Ishikawa (cell line): ENCODE measurements around the gene DAAM1.

ENCODE experiments used
- CEBPB ChIP-seq: IDR thresholded peaks from 2 replicates; pipeline ENCODE4 v1.6.1; 2012
- CREB1 ChIP-seq: IDR thresholded peaks from 2 replicates; pipeline ENCODE4 v1.6.1; 2012; ENCODE audit warnings: low read depth
- EGR1 ChIP-seq: IDR thresholded peaks from 2 replicates; pipeline ENCODE4 v1.6.1; 2012
- EP300 ChIP-seq: IDR thresholded peaks from 2 replicates; pipeline ENCODE4 v1.6.1; 2012; ENCODE audit warnings: borderline replicate concordance
- FOXM1 ChIP-seq: IDR thresholded peaks from 2 replicates; pipeline ENCODE4 v1.6.1; 2012; ENCODE audit warnings: low read depth, borderline replicate concordance
- MAX ChIP-seq: IDR thresholded peaks from 2 replicates; pipeline ENCODE4 v1.6.1; 2012
- NFIC ChIP-seq: IDR thresholded peaks from 2 replicates; pipeline ENCODE4 v1.6.1; 2012
- RAD21 ChIP-seq: IDR thresholded peaks from 2 replicates; pipeline ENCODE4 v1.6.1; 2012; ENCODE audit warnings: low read depth
- TAF1 ChIP-seq: IDR thresholded peaks from 2 replicates; pipeline ENCODE4 v1.6.1; 2012; ENCODE audit warnings: low read depth, mild to moderate bottlenecking
- TCF12 ChIP-seq: IDR thresholded peaks from 2 replicates; pipeline ENCODE4 v1.6.1; 2012; ENCODE audit warnings: low read depth
- TEAD4 ChIP-seq: IDR thresholded peaks from 2 replicates; pipeline ENCODE4 v1.6.1; 2012
- USF1 ChIP-seq: IDR thresholded peaks from 2 replicates; pipeline ENCODE4 v1.6.1; 2012
- YY1 ChIP-seq: IDR thresholded peaks from 2 replicates; pipeline ENCODE4 v1.6.1; 2012; ENCODE audit warnings: low read depth
- ZBTB7A ChIP-seq: IDR thresholded peaks from 2 replicates; pipeline ENCODE4 v1.6.1; 2012; ENCODE audit warnings: low read depth
- TF ChIP-seq, protein P1 (sequence below): IDR thresholded peaks from 2 replicates; pipeline ENCODE4 v1.6.1; 2012; ENCODE audit warnings: low read depth, mild to moderate bottlenecking

DAAM1 gene

GRCh38 chr14:59268858-59269257 is 80.4 kb downstream of the DAAM1 start:
- no peak for TF ChIP-seq RAD21
- TF ChIP-seq CEBPB = no peak
- TF ChIP-seq TCF12 = no peak
- TF ChIP-seq MAX = no peak
- no peak for TF ChIP-seq FOXM1
- no peak for TF ChIP-seq USF1
- TF ChIP-seq NFIC = no peak
- TF ChIP-seq YY1 = no peak
- TF ChIP-seq CREB1 = no peak
- no peak for TF ChIP-seq TAF1
- TF ChIP-seq EP300 = no peak
- TF ChIP-seq TEAD4 = no peak
- TF ChIP-seq, protein P1, sequence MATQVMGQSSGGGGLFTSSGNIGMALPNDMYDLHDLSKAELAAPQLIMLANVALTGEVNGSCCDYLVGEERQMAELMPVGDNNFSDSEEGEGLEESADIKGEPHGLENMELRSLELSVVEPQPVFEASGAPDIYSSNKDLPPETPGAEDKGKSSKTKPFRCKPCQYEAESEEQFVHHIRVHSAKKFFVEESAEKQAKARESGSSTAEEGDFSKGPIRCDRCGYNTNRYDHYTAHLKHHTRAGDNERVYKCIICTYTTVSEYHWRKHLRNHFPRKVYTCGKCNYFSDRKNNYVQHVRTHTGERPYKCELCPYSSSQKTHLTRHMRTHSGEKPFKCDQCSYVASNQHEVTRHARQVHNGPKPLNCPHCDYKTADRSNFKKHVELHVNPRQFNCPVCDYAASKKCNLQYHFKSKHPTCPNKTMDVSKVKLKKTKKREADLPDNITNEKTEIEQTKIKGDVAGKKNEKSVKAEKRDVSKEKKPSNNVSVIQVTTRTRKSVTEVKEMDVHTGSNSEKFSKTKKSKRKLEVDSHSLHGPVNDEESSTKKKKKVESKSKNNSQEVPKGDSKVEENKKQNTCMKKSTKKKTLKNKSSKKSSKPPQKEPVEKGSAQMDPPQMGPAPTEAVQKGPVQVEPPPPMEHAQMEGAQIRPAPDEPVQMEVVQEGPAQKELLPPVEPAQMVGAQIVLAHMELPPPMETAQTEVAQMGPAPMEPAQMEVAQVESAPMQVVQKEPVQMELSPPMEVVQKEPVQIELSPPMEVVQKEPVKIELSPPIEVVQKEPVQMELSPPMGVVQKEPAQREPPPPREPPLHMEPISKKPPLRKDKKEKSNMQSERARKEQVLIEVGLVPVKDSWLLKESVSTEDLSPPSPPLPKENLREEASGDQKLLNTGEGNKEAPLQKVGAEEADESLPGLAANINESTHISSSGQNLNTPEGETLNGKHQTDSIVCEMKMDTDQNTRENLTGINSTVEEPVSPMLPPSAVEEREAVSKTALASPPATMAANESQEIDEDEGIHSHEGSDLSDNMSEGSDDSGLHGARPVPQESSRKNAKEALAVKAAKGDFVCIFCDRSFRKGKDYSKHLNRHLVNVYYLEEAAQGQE = no peak

DNA sequence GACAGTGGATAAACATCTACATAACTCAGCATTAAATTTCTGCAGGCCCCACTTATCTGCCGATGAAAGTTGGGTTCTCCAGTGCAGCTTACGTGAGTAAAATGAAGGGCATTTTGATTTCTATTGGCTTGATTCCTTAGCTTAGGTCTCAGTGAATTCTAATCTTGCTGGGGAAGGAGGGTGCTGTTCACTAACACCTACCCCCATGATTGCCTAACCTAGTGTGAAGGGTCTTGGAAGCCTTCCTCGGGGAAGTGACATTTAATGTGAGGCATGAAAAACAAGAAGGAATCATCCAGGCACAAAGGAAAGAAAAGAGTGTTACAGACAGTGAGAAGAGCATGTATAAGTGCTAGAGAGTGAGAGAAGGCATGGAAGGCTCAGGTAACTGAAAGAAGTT is 81.0 kb downstream of the DAAM1 start:
- TF ChIP-seq NFIC = no peak
- no peak for TF ChIP-seq USF1
- TF ChIP-seq CREB1 = no peak

DNA sequence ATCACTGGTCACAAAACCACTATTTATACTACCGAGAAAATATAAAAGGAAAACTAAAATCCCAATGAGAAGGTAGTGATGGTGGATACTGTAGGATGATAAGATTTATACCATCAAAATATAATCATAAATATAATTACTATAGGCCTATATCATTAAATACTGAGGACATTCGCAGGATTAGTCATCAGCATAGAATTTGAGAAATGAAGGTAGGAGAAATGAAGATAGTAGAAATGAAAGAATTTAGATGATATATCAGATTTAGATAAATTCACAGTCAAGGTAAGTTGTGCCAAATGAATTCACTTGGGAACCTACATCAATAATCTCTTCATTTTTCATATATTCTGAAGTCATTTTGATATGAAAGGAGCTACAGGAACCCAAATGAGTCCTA is 82.8 kb downstream of the DAAM1 start:
- TF ChIP-seq MAX = no peak
- TF ChIP-seq NFIC = no peak
- no peak for TF ChIP-seq USF1
- TF ChIP-seq EP300 = no peak
- no peak for TF ChIP-seq TAF1
- TF ChIP-seq CEBPB = no peak
- TF ChIP-seq, protein P1 = no peak
- no peak for TF ChIP-seq TEAD4
- no peak for TF ChIP-seq TCF12
- TF ChIP-seq RAD21 = no peak
- TF ChIP-seq ZBTB7A = no peak
- TF ChIP-seq YY1 = no peak
- no peak for TF ChIP-seq EGR1
- no peak for TF ChIP-seq CREB1
- TF ChIP-seq FOXM1 = no peak

DNA sequence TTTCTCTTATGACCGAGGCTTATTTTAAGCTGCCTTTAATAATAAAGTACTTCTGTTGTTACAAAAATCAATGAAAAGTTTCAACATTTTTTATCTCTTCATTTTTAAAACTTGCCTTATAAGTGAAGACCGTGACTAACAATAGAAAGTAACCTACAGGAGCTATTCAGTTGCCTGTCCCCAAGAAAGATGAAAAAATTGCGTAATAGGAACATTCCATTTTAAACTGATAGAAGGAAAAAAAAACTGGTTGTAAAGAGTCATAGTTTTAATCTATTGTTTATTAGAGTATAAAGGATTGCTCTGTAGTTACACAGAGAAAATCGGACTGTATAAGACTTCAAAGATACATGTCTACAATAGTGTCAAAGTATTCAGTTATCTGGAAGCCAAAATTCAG is 83.3 kb downstream of the DAAM1 start:
- TF ChIP-seq CEBPB (peak; percentile 89), CREB1 (no peak), TCF12 (no peak)

GRCh38 chr14:59272633-59273032 is 84.2 kb downstream of the DAAM1 start:
- no peak for TF ChIP-seq TAF1
- no peak for TF ChIP-seq YY1
- TF ChIP-seq, protein P1 = no peak
- TF ChIP-seq EGR1 = no peak
- TF ChIP-seq CREB1 = no peak
